HG02973 (cell line): ENCODE measurements around the gene TBC1D24.
"Not testable (repeated sequence)": the region's sequence is repeated elsewhere in the genome, so short reads cannot be mapped to it uniquely, and the experiment has no call there.

Experiments used
- ATAC-seq: cut with Tn5 transposase; IDR thresholded peaks from one replicate; pipeline ENCODE4 v1.9.1; 2021; ENCODE audit warnings: moderate library complexity; ENCODE audit not compliant: unreplicated experiment

Gene TBC1D24

GRCh38 chr16:2554709-2555425 is 79.9 kb downstream of the TBC1D24 start:
- ATAC-seq: not testable (repeated sequence)
